ENCODE results near the gene HOXA5.

DNA sequence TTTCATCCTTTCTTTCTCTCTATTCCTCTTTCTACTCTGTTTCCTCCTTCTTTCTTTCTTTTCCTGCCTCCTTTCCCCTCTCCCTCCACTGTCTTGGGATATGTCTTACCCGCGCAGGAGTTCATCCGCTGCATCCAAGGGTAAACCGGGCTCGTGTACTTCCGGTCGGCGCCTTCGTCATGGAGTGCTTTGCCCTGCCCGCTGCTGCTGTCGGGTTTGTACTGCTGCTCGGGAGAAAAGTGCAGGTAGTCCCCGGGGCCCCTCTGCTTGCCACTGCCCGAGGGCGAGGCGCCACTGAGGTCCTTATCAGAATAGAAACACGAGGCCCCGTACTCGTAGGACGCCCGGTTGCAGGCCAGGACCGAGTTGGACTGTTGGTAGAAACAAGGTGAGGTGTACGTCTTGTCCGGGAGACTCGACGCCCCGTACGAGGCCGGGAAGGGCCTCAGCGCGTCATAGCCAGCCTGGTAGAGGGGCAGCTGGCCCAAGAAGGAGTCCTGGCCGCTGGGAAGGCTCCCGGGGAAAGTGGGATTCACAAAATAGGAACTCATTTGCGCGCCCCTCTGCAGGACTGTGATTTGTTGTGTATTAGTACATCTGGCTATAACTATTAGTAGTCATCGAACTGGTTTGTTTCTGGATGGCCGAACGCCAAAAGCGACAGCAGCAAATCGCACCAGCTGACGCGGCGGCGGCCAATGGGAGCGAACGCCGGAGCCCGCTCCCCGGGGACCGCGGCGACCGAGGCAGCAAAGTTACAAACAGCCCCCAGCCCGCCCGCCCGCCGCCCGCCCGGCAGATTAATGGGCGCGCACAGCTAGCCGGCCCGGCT is 3.9 kb upstream of the HOXA5 start, which contains the start of gene HOXA6:
- TF ChIP-seq, protein P1, sequence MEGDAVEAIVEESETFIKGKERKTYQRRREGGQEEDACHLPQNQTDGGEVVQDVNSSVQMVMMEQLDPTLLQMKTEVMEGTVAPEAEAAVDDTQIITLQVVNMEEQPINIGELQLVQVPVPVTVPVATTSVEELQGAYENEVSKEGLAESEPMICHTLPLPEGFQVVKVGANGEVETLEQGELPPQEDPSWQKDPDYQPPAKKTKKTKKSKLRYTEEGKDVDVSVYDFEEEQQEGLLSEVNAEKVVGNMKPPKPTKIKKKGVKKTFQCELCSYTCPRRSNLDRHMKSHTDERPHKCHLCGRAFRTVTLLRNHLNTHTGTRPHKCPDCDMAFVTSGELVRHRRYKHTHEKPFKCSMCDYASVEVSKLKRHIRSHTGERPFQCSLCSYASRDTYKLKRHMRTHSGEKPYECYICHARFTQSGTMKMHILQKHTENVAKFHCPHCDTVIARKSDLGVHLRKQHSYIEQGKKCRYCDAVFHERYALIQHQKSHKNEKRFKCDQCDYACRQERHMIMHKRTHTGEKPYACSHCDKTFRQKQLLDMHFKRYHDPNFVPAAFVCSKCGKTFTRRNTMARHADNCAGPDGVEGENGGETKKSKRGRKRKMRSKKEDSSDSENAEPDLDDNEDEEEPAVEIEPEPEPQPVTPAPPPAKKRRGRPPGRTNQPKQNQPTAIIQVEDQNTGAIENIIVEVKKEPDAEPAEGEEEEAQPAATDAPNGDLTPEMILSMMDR (IDR thresholded peaks at IDR 0.05) = no peak
- TF ChIP-seq POLR2A (IDR thresholded peaks at IDR 0.05) = no peak

Data from heart left ventricle (tissue), 13 donors.